ENCODE data around the gene TTL. TPM values are rescaled to one million over a fixed set of nuclear protein-coding genes. Genes with fewer than 3 reads are reported as not detected.

TTL gene
- total and polyA plus RNA-seq, 7 donors = 3.6 to 29.6 (median 16.5) TPM

DNA sequence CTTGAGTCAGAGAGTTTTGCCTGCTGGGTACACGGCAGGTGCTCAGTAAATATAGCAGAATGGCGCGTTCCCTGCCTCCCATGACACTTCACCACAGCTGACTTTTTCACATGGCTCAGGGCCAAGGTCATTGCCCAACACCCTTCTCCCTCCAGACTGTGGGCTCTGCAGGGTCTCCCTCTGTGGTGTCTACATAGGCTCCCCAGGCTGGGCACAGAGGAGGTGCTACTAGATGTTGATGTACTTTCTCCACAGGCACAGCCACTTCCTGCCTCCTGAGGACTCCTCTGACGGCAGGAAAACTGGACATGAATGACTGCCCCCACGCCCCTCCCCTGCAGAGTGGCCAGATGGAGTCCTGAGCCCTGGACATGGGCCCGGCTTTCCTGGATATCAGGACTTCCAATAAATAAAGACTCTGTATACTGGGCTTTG is 106.7 kb downstream of the TTL start:
- no peaks in the 10 kb centered on the region for H3K9me3 ChIP-seq
- TF ChIP-seq POLR2AphosphoS5 (IDR thresholded peaks at IDR 0.05) = no peak
- TF ChIP-seq POLR2A (IDR thresholded peaks at IDR 0.05) = no peak
- no peak for TF ChIP-seq EP300 (IDR thresholded peaks at IDR 0.05)
- TF ChIP-seq, protein P1, sequence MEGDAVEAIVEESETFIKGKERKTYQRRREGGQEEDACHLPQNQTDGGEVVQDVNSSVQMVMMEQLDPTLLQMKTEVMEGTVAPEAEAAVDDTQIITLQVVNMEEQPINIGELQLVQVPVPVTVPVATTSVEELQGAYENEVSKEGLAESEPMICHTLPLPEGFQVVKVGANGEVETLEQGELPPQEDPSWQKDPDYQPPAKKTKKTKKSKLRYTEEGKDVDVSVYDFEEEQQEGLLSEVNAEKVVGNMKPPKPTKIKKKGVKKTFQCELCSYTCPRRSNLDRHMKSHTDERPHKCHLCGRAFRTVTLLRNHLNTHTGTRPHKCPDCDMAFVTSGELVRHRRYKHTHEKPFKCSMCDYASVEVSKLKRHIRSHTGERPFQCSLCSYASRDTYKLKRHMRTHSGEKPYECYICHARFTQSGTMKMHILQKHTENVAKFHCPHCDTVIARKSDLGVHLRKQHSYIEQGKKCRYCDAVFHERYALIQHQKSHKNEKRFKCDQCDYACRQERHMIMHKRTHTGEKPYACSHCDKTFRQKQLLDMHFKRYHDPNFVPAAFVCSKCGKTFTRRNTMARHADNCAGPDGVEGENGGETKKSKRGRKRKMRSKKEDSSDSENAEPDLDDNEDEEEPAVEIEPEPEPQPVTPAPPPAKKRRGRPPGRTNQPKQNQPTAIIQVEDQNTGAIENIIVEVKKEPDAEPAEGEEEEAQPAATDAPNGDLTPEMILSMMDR (IDR thresholded peaks at IDR 0.05) = no peak
- H3K27me3 ChIP-seq = no peaks in the 10 kb centered on the region
- H3K27ac ChIP-seq = no peak overlapping the region
- H3K4me1 ChIP-seq = peaks cover 0 to 17% (median 12%) of the 10 kb centered on the region in 4 donors
- H3K36me3 ChIP-seq = peaks cover 0 to 34% (median 0%) of the 10 kb centered on the region in 4 donors
- WGBS, 2 donors = 83 to 84% methylated on average over 6 of the region's 6 CpGs
- H3K4me3 ChIP-seq = no peak overlapping the region
- intact Hi-C loops (cut with DNase I) = no loop called here
- DNase-seq = no peak

Small RNA genes lying within 50 kb of the gene (small RNA-seq; reads per million reads assigned to genes)
- 0 reads per million in 3 donors for gene RF00019

Other genes with a start within 250 kb of the TTL start
- 10 to 100 TPM in 1 of 4 donors, 1 to 10 TPM in 3; 2.7 to 22.2 (median 7.4) TPM for gene ZC3H8, start 227.1 kb upstream of the TTL start, total RNA-seq
- 10 to 100 TPM in 1 of 3 donors, 1 to 10 TPM in 2; 4.2 to 10.2 (median 9.8) TPM for gene ZC3H8, start 227.1 kb upstream of the TTL start, polyA plus RNA-seq
- 10 to 100 TPM; 13.2 to 27.1 (median 16.5) TPM for gene ZC3H6, start 206.6 kb upstream of the TTL start, total RNA-seq
- gene ZC3H6, start 206.6 kb upstream of the TTL start, polyA plus RNA-seq = 1 to 10 TPM in 1 of 3 donors, under 1 TPM in 2; 0.60 to 2.0 (median 0.69) TPM
- gene RGPD8, start 48.5 kb upstream of the TTL start, total RNA-seq = 10 to 100 TPM; 16.1 to 34.1 (median 21.7) TPM
- 1 to 10 TPM in 1 of 3 donors, under 1 TPM in 2; 0.23 to 2.1 (median 0.60) TPM for gene RGPD8, start 48.5 kb upstream of the TTL start, polyA plus RNA-seq
- gene POLR1B, start 60.3 kb downstream of the TTL start, total RNA-seq = 1 to 10 TPM; 7.2 to 8.9 (median 8.2) TPM
- 1 to 10 TPM; 3.6 to 8.8 (median 3.7) TPM for gene POLR1B, start 60.3 kb downstream of the TTL start, polyA plus RNA-seq
- gene CHCHD5, start 102.5 kb downstream of the TTL start, total RNA-seq = 10 to 100 TPM; 13.8 to 36.4 (median 25.3) TPM
- 10 to 100 TPM; 41.8 to 62.5 (median 43.0) TPM for gene CHCHD5, start 102.5 kb downstream of the TTL start, polyA plus RNA-seq
- gene SLC20A1, start 163.8 kb downstream of the TTL start, total RNA-seq = 10 to 100 TPM; 11.4 to 25.1 (median 14.3) TPM
- 10 to 100 TPM; 18.0 to 34.9 (median 31.0) TPM for gene SLC20A1, start 163.8 kb downstream of the TTL start, polyA plus RNA-seq
- gene NT5DC4, start 238.9 kb downstream of the TTL start, total RNA-seq = not detected
- gene NT5DC4, start 238.9 kb downstream of the TTL start, polyA plus RNA-seq = under 1 TPM in 1 of 3 donors, not detected in 2; 0.89 TPM

All from sigmoid colon (tissue), 7 donors.